GM21737 (cell line): ENCODE results near the gene SOX15.
"Not testable (repeated sequence)": the region's sequence is repeated elsewhere in the genome, so short reads cannot be mapped to it uniquely, and the experiment has no call there.

Experiments used
- ATAC-seq: cut with Tn5 transposase; IDR thresholded peaks from one replicate; pipeline ENCODE4 v1.9.1; 2021; ENCODE audit warnings: mild to moderate bottlenecking, moderate library complexity; ENCODE audit not compliant: unreplicated experiment

SOX15 gene

GRCh38 chr17:7589891-7590691 lies at the start of gene SOX15:
SOX15 (minus strand) TSS chr17:7590094; CDS start chr17:7589676, 418 bp downstream.
- ATAC-seq = no peak

GRCh38 chr17:7636163-7636562 lies 46.3 kb upstream of the SOX15 start:
- ATAC-seq = no peak

- no peak for ATAC-seq
These were observed 44.5 kb upstream of the SOX15 start for GRCh38 chr17:7634384-7634783.

- ATAC-seq = no peak
These were observed 43.2 kb upstream of the SOX15 start for GRCh38 chr17:7633093-7633492.

DNA sequence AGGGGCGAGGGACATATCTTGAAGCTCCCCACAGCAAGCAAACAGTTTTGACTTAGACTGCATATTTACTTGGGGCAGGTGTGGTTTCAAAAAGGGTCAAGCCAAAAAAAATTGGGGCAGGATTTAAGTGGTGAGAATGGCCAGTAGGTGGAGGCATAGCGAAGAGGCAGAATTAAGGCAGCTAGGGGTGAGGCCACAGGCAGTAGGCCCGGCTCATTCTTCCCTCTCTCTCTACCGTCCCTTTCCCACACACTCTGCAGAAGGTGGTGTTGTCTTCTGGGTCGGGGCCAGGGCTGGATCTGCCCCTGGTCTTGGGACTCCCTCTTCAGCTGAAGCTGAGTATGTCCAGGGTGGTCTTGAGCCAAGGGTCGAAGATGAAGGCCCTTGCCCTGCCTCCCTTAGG lies 42.6 kb upstream of the SOX15 start:
- no peak for ATAC-seq

GRCh38 chr17:7631398-7632380 lies 41.8 kb upstream of the SOX15 start:
- no peak for ATAC-seq

DNA sequence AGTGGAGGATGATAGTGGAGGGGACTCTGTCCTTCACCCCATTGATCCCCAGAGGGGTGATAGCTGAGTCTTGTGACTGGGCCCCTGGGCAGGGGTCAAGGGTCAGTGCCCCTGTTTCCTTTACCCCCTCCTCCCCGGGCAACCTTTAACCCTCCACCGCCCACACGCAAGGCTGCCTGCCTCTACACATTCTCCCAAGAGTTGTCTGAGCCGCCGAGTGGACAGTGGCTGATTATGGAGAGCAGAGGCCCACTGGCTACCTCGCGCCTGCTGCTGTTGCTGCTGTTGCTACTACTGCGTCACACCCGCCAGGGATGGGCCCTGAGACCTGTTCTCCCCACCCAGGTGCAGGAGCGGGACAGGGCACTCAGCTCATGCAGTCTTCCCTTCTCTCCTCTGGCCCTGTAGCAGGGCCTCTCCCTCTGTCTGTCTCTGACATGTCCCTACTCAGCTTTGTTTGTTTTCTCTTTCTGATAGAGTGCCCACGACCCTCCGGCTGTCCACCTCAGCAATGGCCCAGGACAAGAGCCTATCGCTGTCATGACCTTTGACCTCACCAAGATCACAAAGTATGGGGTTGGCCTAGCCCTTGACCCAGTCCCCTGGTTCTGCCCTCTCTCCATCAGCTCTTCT lies 40.2 kb upstream of the SOX15 start, which contains the start of gene SHBG:
SHBG (plus strand) TSS at position 197 of the 633 bp plus-strand sequence; CDS start at position 235, 38 bp downstream.
- no peak for ATAC-seq

GRCh38 chr17:7627250-7628121 lies 37.6 kb upstream of the SOX15 start, which contains the start of gene SAT2:
SAT2 (minus strand) TSS chr17:7627821; CDS start chr17:7627635, 186 bp downstream.
- no peak for ATAC-seq

DNA sequence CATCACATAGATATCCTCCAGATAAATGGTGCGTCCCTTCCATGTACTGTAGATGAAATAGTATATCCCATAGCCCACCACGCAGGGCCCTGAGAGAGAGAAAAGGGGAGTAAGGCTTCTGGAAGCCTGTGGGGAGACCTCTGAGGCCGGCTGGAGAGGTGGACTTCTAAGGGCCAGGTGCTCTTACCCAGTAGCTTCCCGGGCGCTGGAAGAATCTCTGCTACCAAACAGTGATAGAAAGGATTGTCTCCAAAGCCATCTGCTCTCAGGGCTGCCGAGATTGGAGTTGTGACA lies 37.0 kb upstream of the SOX15 start:
- no peak for ATAC-seq

DNA sequence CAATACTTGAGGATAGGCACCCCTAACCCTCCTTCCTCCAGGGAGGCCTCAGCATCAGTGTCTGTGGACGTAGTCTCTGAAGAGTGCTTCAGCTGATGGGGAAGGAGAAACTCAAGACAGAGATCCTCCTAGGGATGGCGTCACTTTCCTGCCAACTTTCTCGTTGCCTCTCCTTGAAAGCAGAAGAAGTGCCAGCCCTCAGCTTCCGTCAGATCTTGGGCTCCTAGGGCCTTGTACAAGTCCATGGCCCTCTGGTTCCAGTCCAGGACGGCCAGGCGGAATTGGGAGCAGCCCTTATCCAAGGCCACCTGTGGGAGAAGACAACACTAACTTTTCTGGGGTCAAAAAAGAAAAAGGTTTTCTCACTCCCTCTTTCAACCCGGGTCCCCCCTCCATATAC lies 36.4 kb upstream of the SOX15 start:
- ATAC-seq = no peak

- ATAC-seq = not testable (repeated sequence)
These were observed 35.9 kb upstream of the SOX15 start for GRCh38 chr17:7625749-7626148.

GRCh38 chr17:7623661-7624060 lies 33.8 kb upstream of the SOX15 start:
- no peak for ATAC-seq

GRCh38 chr17:7620835-7621234 lies 30.9 kb upstream of the SOX15 start:
- no peak for ATAC-seq

- ATAC-seq = no peak
These were observed 28.7 kb upstream of the SOX15 start for GRCh38 chr17:7618608-7619007.

GRCh38 chr17:7615265-7615747 lies 25.4 kb upstream of the SOX15 start:
- ATAC-seq = no peak

GRCh38 chr17:7614425-7615264 lies 24.8 kb upstream of the SOX15 start, which contains the start of gene FXR2:
FXR2 (minus strand) TSS chr17:7614897; CDS start chr17:7614532, 365 bp downstream.
- ATAC-seq = peak; percentile 85

DNA sequence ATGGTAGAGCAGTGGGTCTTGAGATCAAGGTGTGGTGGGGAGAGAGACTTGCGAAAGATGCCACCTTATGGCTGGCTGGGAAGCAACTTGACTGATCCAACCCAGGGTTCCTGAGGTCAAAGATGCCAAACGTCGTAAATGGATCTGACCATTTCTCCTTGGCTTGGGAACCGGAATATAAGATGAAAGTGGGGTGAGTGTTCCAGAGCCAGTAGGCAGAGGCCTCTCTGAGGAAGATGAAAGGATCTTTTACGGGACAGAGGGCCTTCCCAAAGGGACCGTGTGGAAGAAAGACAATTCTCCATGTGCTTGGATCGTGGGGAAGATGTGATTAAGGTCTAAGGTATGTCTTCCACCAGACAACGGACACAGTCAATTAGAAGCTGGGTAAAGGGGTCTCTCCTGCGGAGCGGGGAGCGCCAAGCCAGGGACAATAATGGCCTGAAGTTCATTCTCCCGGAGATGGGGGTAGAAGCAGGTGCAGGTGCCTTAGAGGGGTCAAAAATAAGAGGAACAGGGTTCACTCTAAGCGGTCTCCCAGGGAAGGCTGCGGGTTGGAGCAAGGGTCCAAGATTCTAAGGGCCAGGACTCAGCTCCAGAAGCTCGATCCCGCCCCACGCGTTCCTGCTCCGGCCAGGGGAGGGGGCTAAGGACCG lies 24.0 kb upstream of the SOX15 start:
- no peak for ATAC-seq

- ATAC-seq = no peak
These were observed 22.4 kb upstream of the SOX15 start for GRCh38 chr17:7612294-7612640.
